GM08714 (cell line): ENCODE data around the gene DLGAP4.

Experiments used
- H3K4me3 ChIP-seq: fragments of 200-500 bp; sonication (Bioruptor generic); 2 replicates; pipeline ENCODE4 v1.5.1; 2014; ENCODE audit warnings: mild to moderate bottlenecking, low read length, inconsistent platforms
- ZNF274 ChIP-seq: IDR thresholded peaks from 2 replicates; pipeline ENCODE4 v1.6.1; 2012; ENCODE audit warnings: mild to moderate bottlenecking, low read depth, low read length

DLGAP4 gene

GRCh38 chr20:36319356-36320260 is 13.5 kb downstream of the DLGAP4 start:
- TF ChIP-seq ZNF274 = no peak
- no peak overlapping the region for H3K4me3 ChIP-seq

- no peak for TF ChIP-seq ZNF274
- no peak overlapping the region for H3K4me3 ChIP-seq
Observed at GRCh38 chr20:36320261-36320897, 14.2 kb downstream of the DLGAP4 start.

- H3K4me3 ChIP-seq = no peak overlapping the region
- no peak for TF ChIP-seq ZNF274
Observed at GRCh38 chr20:36320898-36321695, 15.0 kb downstream of the DLGAP4 start.

- no peak overlapping the region for H3K4me3 ChIP-seq
- TF ChIP-seq ZNF274 = no peak
Observed at GRCh38 chr20:36322131-36322530, 16.0 kb downstream of the DLGAP4 start.

GRCh38 chr20:36330091-36330490 is 24.0 kb downstream of the DLGAP4 start:
- no peak for TF ChIP-seq ZNF274
- no peak overlapping the region for H3K4me3 ChIP-seq

GRCh38 chr20:36331209-36331608 is 25.1 kb downstream of the DLGAP4 start:
- H3K4me3 ChIP-seq = no peak overlapping the region
- no peak for TF ChIP-seq ZNF274

GRCh38 chr20:36333841-36334240 is 27.7 kb downstream of the DLGAP4 start:
- no peak overlapping the region for H3K4me3 ChIP-seq
- TF ChIP-seq ZNF274 = no peak

GRCh38 chr20:36334281-36335205 is 28.4 kb downstream of the DLGAP4 start:
- no peak overlapping the region for H3K4me3 ChIP-seq
- TF ChIP-seq ZNF274 = no peak

GRCh38 chr20:36335206-36335870 is 29.2 kb downstream of the DLGAP4 start:
- no peak overlapping the region for H3K4me3 ChIP-seq
- TF ChIP-seq ZNF274 = no peak

GRCh38 chr20:36336204-36336603 is 30.1 kb downstream of the DLGAP4 start:
- no peak for TF ChIP-seq ZNF274
- H3K4me3 ChIP-seq = no peak overlapping the region

- TF ChIP-seq ZNF274 = no peak
- H3K4me3 ChIP-seq = no peak overlapping the region
Observed at GRCh38 chr20:36336954-36337704, 31.0 kb downstream of the DLGAP4 start.

- TF ChIP-seq ZNF274 = no peak
- no peak overlapping the region for H3K4me3 ChIP-seq
Observed at GRCh38 chr20:36337886-36338285, 31.7 kb downstream of the DLGAP4 start.
